Superior temporal gyrus (tissue), 1 donor: ENCODE measurements around the gene SP5.
"Not testable (repeated sequence)": the region's sequence is repeated elsewhere in the genome, so short reads cannot be mapped to it uniquely, and the experiment has no call there.

Source experiments
- DNase-seq: peaks from one replicate; pipeline ENCODE4 v3.0.0-alpha.2; 2016; ENCODE audit errors: extremely low spot score

Gene SP5

DNA sequence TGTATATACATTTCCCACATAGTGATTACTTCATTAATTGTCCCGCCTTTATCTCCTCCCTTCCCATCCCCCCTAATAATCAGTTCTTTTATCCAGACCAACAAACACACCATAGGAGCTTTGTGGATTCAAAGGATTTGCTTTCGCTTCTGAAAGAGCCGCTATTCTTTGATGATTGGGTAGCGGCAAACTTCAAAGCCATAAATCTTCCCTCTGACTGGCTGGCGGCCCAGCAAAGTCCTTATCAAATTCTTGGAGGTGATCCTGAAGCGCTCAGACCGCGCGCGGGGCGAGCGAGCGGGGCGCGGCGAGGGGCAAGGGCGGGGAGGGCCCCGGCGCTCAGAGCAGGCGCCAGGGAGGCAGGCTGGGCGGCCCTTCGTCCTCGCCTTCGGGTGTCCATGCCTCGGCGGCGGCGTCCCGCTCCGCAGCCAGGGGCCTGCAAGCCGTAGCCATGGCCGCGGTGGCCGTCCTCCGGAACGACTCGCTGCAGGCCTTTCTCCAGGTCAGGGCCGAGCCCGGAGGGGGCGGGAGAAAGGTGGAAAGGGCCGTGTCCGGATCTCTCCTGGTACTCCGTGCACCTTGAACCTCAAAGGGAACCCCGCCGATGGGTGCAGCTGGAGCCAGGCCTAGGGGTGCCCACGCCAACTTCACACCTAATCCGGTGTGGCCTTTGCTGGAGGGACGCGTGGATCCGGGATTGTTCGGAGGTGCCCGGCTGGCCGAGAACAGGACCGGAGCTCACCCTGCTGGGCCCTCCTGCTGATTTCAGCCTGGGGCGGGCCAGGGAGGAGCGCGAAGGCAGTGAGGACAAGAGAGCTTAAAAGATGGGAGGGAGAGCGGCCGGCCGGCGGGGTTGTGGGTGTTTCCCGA lies at the start of gene SP5:
Gene SP5 (plus strand): TSS at position 276 of the 870 bp plus-strand sequence. CDS start 176 bp downstream, at position 452.
- DNase-seq, result no peak

DNA sequence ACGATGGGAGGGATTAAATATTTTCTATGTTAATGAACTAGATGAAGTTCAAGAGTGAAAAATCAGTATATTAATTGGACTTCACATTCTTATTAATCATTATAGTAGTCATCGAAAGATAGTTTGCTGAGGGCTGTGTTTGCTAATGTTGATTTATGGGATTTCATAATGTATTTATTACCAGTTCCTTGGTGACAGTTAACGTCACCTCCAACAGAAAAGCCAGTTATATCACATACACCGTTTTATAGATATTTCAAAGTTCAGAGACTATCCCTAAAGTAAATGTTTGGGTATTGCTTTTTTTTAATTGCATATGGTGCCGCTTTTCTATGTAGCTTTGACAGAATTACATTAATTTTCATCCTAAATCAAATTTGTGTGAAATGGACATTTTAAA lies 49.4 kb upstream of the SP5 start:
- DNase-seq, result no peak

DNA sequence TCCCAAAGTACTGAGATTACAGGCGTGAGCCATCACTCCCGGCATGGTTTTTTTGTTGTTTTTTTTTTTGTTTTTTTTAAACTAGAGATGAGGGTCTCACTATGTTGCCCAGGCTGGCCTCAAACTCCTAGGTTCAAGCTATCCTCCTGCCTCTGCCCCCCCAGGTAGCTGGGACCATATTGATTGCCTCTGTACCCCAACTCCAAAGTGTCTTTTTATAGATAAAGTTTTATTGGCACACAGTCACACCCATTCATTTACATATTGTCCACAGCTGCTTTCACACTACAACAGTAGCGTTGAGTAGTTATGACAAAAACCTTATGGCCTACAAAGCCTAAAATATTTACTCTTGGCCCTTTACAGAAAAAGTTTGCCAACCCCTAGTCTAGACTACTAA lies 45.2 kb upstream of the SP5 start:
- DNase-seq, result no peak

DNA sequence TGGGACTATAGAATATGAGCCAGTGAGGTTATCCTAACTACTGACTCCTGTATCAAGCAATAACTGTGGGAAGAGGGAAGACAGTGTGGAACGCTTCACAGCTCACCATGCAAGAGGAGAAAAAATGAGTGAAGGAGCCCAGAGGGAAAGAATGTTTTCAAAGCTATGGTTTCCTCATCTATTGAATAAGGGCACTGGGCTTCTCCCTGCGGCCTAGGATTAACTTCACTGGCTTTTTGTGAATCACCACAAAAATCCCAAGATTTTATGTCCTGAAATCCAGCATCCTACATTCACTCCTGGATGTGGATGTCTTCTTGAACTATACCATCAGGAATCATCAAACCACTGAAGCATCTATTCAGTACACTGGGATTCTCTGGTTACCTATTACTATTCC lies 44.5 kb upstream of the SP5 start:
- no peak for DNase-seq

DNA sequence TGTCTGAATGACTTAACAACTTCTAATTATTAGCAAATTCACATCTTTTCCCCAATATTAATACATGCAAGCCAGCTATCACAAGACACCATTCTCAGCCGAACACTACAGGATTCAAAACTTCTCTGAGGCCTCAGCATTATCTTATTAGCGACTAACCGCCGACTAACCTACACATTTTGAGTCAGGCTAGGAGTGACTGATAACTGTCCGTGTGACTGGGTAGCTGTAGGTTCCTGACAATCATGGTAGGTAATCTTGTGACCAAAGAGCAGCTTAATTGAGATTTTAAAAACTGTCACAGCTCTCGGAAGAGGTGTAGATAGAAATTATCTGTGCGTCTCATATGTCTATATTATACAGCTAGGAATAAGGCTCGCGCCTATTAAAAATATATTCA lies 44.1 kb upstream of the SP5 start:
- DNase-seq, result no peak

DNA sequence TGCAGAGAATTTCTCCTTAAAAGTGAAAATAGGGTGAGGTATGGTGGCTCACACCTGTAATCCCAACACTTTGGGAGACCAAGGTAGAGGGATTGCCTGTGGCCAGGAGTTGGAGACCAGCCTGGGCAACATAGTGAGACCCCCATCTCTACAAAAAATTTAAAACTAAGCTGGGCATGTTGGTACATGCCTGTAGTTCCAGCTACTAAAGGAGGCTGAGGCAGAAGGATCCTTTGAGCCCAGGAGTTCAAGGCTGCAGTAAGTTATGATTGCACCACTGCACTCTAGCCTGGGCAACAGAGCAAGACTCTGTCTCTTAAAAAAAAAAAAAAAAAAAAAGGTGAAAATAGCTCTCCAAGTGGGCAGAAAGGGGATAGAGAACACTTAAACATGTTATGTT lies 40.9 kb upstream of the SP5 start:
- DNase-seq, result not testable (repeated sequence)

DNA sequence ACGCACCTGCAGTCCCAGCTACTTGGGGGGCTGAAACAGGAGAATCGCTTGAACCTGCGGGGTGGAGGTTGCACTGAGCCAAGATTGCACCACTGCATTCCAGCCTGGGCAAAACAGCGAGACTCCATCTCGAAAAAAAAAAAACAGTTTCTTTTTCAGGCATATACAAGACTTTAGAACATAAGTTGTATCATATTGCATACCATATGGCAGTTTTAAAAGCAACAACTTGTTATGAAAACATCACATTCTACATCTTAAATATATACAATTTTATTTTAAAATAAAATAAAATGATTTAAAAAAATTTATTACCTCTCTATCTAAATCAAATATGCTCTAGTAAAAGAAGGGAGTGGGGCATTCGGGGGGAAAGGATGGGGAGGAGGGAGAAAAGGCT lies 39.4 kb upstream of the SP5 start:
- DNase-seq, result no peak

DNA sequence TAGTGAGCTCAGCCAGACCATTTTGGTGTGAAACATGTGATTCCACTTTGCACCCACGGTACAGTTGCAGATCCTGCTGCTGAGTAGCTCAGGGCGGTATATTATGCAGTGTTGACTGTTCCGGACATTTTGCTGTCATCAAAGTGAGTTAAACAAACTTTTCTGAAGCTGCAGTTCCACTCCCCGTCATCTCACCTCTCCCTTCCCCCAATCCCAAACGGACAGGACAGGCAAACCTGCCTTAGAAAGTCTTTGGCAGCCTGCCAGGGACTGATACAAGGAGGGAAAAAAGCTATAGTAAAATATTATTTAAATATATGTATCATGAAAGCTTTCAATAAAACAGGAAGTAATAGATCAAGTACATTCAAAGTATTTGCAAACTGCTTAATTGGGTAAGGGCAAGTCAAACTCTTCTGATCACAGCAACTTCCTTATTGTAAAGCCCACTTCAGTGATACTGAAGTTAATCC lies 35.5 kb upstream of the SP5 start:
- no peak for DNase-seq

DNA sequence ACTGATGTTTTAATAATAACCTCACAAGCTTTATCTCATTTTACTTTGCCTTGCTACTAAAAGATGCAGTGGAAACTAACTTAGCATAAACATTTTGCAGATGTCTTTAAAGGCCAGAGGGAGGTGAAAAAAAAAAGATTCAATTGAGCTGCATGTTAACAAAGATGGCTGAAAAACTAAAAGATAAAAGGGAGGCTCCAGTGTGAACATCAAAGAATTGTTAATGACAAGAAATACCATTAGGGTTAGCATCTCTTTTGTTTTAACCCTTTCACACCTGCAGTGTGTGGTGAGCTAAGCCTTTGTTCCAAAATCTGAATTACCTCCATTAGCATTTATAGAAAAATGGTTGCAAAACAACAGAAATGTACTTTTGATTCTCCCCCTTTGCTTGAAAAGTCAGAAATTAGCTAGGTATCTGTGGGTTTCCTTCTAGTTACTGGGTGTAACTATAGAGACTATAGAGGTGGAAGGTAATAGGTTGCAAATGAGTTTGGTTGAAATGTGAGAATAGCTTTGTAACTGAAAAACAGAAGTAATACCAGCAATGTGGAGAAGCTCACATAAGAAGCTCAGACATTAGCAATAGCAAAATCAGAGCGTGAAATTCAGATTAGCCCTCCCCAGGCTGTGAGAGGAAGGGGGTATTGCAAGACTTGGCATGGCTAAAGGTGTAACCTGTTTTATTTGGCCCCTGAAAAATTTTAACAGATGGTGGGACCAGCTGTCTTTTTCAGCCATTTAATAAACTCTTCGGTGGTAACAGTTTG lies 34.8 kb upstream of the SP5 start:
- no peak for DNase-seq

DNA sequence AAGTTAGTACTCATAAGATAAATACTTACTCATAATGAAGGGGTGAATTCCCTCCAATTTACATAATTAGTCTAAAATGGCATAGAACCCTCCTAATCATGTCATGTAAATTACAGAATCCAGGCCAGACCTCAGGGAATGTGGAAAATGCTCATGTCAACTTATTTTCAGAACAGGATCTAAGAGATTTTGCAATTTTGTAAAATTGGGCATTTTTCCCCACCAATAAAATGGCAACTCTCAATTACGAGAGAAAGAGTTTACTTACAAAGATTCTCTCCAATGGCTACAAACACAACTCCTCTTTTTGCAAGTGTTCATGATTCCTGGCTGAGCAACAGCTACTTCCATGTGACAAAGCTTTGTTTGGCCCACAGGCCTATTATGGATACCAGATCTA lies 33.8 kb upstream of the SP5 start:
- no peak for DNase-seq

DNA sequence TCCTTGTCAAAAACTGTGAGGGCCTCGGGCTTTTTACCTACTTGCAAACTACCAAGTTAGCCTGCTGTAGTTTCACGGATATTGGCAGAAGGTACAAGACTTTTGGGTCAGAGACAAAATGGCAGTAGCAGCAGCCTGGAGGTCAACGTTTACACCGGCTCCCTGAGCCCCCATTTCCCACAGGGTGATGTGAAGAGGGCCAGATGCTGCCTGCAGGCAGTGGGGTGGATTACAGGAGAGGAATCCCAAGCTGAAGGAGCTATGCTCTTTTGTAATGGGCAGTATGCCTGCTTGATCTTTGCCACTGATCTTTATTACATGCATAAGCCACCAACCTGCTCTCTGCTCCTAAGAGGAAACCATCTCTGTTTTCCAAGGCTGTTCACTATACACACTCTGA lies 29.5 kb upstream of the SP5 start:
- no peak for DNase-seq

DNA sequence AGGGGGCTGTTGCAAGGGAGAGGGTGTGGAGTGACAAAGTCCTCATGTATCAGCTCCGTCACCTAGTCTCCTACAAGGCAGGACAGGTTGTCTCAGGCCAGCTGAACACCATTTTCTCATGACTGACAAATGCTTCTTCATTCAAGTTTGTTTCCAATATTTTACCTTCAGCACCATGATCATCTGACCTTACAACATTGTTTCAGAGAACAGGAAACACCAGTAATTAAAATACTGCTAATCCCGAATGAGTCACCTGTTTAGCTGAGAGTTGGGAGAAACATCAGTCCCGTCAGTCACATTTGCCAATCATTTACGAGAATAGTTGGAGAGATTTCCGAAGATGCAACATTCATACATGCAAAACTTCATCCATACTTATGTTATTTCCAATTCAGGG lies 25.7 kb upstream of the SP5 start:
- no peak for DNase-seq

DNA sequence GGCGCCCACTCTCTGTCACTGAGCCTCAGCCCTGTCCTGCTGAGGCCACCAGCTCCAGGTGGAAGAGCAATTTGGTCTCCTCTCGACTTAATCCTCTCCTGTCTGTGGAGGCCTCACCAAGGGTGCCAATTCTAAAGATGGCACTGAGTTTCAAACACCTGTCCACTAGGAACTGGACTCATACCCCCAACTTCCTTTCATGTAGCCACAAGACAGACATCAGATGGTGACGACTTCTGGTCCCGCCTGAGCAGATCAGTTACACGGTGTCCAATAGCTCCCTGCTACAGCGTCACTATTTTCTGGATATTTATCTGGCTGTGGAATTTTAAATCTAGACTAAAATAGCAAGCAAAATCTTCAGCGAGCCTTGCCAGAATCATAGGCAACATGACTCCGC lies 24.5 kb upstream of the SP5 start:
- no peak for DNase-seq

DNA sequence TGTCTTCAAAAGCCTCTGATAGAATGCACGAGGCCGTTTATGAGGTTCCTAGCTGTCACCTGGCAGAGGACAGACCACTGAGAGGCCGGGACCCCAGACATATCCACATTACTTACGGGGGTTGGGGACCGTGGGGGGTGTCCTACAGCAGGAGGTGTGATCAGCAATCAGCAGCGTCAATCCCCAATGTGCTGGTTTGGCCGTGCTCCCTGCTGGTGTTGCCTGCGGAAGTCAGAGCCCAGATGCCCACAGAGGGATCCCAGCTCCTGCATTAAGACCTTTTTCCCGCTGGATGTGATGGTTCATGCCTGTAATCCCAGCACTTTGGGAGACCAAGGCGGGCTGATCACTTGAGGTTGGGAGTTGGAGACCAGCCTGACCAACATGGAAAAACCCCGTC lies 20.8 kb upstream of the SP5 start:
- no peak for DNase-seq

DNA sequence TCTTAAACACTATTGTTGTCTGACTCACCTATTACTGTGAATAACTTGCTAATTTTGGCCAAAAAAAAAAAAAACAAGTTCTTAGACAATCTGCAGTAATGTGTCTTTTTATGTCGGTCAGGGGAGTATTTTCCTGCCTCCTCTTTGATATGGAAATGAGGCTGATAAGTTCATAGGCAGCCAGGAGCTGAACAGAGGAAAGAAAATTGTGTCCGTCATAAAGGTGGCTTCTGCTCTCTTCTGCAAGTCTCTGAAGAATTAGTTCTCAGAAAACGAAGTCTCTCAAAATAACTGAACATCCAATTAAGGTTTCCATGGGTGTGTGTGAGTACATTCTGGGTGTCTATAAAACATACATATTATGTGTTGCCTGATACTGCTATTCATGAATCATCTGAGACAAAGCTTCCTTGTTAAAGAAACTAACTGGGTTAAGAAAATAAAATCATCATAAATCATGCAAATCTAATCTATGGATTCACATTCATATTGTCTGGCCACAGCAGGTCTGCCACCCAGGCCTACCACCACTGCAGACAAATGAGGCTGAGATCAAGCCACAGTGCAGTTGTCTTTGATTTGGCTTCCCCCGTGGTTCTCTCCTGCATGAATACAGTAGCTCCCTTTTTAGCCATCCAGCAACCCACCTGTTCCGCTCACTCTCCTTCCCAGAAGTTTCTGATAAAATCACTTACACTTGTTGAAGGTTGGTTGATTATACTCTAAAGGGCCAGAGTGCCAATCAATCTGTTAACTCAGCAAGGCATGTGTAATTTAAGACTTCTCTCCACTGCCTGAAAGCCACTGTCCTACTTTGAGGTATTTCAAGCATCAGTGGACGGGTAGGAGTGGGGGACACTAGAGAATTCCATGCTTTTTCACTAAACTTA lies 19.4 kb upstream of the SP5 start:
- no peak for DNase-seq

DNA sequence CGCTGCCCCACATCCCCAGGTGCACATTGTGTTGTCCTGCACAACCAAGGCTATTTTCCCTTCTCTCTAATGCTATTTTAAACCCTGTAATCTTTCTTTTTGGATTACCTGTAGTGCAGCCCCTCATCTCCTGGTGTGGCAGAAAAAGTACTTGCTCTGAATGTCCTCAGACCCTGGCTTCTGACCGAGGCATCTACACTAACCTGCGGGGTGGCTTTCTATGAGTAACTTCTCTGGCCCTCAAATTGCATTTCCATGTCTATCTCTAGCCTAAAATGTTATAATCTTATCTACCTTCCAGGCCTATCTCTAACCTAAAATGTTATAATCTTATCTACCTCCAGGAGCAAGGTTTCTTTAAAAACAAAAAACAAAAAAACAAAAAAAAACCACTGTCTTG lies 18.2 kb upstream of the SP5 start:
- DNase-seq, result no peak

DNA sequence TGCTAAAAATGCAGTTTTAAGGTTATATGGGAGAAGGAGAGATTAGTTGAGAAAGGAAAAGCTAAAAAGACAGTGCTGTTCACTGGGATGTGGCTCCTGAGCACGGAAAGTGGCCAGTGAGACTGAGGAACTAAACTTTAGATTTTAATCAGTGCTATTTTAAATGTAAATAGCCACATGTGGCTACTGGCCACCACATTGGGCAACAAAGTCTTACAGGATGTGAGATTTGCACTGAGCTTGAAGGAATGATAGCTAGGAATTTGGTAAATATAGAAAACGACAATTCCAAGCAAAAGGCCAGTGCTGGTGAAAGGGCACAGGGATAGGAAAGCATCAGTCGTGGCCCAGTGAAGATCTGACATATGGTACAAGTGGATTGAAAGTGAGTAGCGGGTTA lies 14.1 kb upstream of the SP5 start:
- DNase-seq, result no peak

DNA sequence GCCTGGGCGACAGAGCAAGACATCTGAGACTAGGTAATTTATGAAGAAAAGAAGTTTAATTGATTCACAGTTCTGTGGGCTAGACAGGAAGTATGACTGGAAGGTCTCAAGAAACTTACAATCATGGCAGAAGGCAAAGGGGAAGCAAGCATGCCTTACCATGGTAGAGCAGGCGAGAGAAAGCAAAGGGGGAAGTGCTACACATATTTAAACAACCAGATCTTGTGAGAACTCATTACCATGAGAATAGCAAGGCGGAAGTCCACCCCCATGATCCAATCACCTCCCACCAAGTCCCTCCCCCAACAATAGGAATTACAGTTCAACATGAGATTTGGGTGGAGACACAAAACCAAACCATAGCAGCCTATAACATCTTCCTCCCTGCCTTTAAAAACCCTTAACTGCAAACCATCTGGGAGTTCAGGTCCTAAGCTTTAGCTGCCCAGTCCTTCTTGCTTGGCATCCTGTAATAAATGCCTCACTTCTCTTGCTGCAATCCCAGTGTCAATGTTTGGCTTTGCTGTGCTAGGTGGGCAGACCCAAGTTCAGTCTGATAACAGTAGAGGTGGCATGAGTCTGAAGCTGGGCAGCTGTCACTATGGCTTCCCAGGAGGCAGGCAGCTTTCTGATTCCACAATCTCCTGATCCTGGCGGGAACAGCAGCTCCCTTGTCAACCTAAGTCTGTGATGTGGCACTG lies 11.2 kb upstream of the SP5 start:
- DNase-seq, result no peak

DNA sequence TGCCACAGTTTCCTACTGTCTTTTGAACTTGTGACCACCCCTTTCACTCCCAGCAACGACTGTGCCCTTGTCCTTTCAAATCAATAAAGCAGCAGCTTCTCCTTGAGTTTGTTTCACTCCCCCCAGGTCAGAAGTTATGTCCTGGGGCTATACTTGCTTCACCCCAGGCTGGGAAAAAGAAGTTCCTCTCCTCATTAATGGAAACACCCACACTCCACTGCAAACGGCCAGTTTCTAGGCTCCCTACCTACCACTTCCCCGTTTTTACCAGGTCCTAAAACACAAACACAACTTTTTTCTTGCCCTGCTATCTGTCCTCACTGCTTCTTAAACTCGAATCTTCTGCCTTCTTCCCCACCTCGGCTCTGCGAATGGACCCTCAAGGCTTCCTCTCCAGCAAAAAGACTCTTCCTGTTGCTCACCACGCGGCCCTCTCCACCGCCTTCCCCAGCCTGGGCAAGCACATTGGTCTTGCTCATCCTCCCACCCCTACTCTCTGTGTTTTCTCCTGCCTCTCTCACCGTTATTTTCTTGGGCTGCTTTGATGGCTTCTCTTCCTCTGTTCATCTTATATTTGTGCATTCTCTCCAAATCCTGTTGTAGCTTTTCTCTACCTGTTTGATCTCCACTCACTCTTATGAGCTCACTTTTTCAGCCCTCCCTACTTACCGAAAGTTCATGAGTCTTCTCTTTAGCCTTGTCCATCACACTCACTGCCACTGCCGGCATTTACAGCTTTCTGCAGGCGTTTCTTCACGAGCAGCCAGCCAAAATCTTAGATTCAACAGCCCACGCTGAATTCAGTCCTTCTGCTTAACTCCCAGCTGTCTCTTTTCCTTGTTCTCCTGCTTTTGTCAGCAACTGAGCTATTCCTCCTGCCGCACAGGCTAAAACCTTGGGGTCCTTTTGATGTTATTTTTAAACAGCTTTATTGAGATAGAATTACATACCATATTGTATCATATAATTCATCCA lies 7.0 kb upstream of the SP5 start:
- DNase-seq, result no peak

DNA sequence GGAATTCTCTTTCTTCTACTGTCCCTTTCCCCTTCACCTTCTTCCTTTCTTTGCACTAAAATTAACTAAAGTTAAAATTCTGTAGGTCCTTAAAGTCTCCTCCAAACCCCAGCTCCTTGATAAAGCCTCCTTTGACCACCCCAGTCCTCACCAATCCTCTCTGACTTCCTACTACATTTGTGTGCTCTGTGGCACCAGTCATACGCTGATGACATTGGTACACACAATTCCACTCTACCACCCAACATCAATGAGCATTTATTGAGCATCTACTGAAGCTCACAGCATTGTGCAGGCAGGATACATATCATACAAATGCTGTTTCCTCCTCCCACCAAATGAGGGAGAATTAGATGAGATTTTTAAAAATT lies 4.5 kb upstream of the SP5 start:
- no peak for DNase-seq
